Nephron progenitor cell (in vitro differentiated cells): Measurements from ENCODE around the gene NUP54.

ENCODE experiments used
- DNase-seq: peaks from one replicate; pipeline ENCODE4 v3.0.0; 2021
- H3K27ac Mint-ChIP-seq: 2 replicates; pipeline ENCODE4 v1.8.0; 2021; ENCODE audit warnings: mild to moderate bottlenecking, moderate library complexity, mixed read lengths
- H3K27me3 Mint-ChIP-seq: 2 replicates; pipeline ENCODE4 v1.8.0; 2021; ENCODE audit warnings: mild to moderate bottlenecking, low read depth, mixed read lengths; ENCODE audit not compliant: poor library complexity
- H3K36me3 Mint-ChIP-seq: 2 replicates; pipeline ENCODE4 v1.8.0; 2021; ENCODE audit warnings: low read depth, mixed read lengths
- H3K4me1 Mint-ChIP-seq: 2 replicates; pipeline ENCODE4 v1.8.0; 2021; ENCODE audit warnings: mixed read lengths
- H3K4me3 Mint-ChIP-seq: 2 replicates; pipeline ENCODE4 v1.8.0; 2021; ENCODE audit warnings: mild to moderate bottlenecking, moderate library complexity, mixed read lengths
- H3K9me3 Mint-ChIP-seq: 2 replicates; pipeline ENCODE4 v1.8.0; 2021; ENCODE audit warnings: mild to moderate bottlenecking, moderate library complexity, mixed read lengths
- TF ChIP-seq, protein P1 (sequence below): fragments of 200-600 bp; sonication (generic); IDR thresholded peaks from 2 replicates; pipeline ENCODE4 v1.5.0; 2021; ENCODE audit warnings: antibody characterized with exemption

NUP54 gene

DNA sequence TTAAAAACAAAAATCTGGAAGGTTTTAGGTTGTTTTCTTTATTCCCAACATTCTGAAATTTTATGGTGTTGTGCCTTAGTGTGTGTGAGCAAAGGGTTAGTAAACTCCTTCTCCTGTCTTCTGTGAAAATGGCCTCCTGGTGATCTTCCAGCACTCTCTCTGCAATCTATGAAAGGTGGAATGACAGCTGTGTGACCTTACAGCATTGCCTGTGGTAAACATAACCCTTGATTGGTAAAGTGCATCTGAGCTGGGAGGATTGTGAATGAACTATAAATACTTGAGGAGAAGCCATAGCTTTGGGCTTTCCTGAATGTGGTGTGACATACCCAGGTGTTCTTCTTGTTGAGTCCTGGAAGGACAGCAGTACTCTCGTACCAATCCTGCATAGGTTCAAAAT is 63.7 kb downstream of the NUP54 start:
- DNase-seq, result no peak
- Mint-ChIP-seq H3K27me3 (peaks cover 5% of the 10 kb centered on the region), H3K4me1 (peaks cover 7% of the 10 kb centered on the region), H3K36me3 (no peaks in the 10 kb centered on the region), H3K27ac (no peak overlapping the region), H3K4me3 (no peak overlapping the region), H3K9me3 (no peaks in the 10 kb centered on the region)
- TF ChIP-seq, protein P1, sequence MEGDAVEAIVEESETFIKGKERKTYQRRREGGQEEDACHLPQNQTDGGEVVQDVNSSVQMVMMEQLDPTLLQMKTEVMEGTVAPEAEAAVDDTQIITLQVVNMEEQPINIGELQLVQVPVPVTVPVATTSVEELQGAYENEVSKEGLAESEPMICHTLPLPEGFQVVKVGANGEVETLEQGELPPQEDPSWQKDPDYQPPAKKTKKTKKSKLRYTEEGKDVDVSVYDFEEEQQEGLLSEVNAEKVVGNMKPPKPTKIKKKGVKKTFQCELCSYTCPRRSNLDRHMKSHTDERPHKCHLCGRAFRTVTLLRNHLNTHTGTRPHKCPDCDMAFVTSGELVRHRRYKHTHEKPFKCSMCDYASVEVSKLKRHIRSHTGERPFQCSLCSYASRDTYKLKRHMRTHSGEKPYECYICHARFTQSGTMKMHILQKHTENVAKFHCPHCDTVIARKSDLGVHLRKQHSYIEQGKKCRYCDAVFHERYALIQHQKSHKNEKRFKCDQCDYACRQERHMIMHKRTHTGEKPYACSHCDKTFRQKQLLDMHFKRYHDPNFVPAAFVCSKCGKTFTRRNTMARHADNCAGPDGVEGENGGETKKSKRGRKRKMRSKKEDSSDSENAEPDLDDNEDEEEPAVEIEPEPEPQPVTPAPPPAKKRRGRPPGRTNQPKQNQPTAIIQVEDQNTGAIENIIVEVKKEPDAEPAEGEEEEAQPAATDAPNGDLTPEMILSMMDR, result no peak

DNA sequence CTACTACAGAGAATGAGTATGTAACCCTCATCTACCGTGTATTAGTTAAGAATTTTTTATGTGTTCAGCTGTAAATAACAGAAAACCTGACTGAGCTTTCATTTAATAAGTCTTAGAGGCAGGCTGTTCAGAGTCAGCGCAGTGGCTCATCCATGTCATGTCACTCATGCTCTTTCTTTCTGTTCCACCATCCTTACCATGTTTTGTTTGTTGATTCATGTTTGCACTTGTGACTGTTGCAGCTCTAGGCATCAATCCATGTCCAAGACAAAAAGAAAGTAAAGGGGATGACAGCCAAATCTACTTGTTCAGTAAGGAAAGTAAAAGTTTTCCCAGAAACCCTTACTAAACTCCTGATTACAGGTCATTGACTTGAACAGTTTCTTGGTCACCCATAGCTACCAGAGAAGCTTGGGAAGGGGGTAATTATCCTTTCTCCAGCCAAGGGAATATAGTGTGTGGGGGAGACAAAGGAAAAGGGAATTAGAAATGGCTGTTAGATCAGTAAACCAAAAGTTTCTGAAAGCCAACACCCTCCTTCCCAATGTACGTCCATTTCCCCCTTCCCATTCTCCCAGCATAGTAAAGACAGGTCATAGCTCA is 64.7 kb downstream of the NUP54 start:
- H3K4me3 Mint-ChIP-seq, result no peak overlapping the region
- H3K36me3 Mint-ChIP-seq, result no peaks in the 10 kb centered on the region
- DNase-seq, result no peak
- no peaks in the 10 kb centered on the region for H3K9me3 Mint-ChIP-seq
- peaks cover 8% of the 10 kb centered on the region for H3K27me3 Mint-ChIP-seq
- TF ChIP-seq, protein P1, result no peak
- H3K4me1 Mint-ChIP-seq, result peaks cover 7% of the 10 kb centered on the region
- no peak overlapping the region for H3K27ac Mint-ChIP-seq

DNA sequence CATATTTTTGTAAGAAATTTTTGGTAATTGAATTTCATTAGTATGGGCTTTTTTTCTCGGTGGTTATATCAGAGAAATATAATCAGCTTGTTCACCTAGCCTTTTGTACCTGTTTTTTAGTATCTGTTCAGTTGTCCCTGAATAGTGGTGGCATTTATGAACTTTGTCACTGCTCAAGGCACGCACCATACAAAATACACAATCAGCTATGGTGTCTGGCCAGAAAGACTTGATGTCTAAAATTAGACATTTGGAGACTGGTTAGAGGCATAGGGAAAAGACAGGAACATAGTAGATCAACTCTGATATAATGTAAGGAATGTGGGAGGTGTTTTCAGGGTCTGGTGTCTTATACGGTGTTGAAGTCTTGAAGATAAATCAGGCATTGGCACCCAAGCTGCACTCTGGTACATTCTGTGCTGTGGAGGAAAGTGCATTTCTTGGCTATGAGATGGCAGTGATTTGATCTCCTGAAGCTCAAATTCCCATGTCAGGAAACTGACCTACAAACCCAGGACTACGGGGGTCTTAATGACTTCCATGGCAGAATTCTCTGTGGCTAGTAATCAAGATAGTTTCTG is 70.1 kb downstream of the NUP54 start:
- H3K27me3 Mint-ChIP-seq, result peaks cover 4% of the 10 kb centered on the region
- H3K4me3 Mint-ChIP-seq, result no peak overlapping the region
- no peaks in the 10 kb centered on the region for H3K4me1 Mint-ChIP-seq
- H3K9me3 Mint-ChIP-seq, result no peaks in the 10 kb centered on the region
- no peak for DNase-seq
- H3K36me3 Mint-ChIP-seq, result no peaks in the 10 kb centered on the region
- H3K27ac Mint-ChIP-seq, result no peak overlapping the region
- TF ChIP-seq, protein P1, result no peak

DNA sequence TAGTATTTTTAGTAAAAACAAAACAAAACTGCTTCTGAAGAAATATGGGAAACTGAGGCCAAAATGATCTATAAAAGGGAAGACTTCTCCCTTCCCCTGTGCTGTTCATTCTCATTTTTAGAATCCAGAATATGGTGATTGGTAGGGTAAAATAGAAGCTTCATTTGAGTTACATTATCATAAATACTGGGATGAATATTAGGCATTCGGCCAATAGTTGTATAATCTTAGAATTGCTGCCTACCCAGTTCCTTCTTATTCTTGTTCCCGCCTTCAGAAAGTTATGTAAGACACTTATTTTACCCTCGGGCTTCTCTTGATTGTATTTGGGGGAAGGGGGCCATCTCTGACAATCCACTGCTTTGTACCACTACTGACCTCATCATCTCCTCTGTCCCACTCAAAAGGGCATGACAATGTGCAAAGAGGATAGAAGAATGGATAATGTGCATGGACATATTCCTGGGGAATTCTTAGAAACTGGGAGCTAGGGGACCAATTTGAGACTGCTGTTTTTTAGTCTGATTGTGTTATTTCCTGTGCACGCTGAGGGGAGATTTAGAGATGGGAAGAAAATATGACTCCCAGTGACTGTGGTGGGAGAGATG is 73.1 kb downstream of the NUP54 start:
- H3K4me3 Mint-ChIP-seq, result no peak overlapping the region
- no peaks in the 10 kb centered on the region for H3K9me3 Mint-ChIP-seq
- peaks cover 4% of the 10 kb centered on the region for H3K27me3 Mint-ChIP-seq
- no peak for DNase-seq
- TF ChIP-seq, protein P1, result no peak
- no peaks in the 10 kb centered on the region for H3K36me3 Mint-ChIP-seq
- H3K4me1 Mint-ChIP-seq, result no peaks in the 10 kb centered on the region
- H3K27ac Mint-ChIP-seq, result no peak overlapping the region

DNA sequence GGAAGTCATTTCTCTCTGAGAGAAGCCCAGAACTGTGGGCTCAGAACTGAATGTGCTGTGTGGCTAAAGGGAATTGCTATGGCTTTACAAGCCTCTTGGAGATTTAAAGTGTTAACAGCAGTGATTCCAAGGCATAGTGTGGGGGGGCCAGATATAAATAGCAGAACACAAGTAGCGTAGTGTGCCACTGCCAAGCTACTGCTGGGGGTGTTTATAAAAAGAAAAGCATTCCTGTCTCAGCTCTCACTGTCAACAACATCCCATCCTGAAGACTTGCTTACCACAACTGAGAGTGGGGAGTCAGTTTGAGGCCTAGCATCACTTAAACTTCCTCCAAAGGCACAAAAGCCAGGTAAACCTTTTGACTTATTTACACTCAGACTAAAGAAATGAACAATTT is 73.7 kb downstream of the NUP54 start, which contains the start of gene ART3:
ART3 (plus strand) TSS at position 242 of the 400 bp plus-strand sequence. CDS start 1,181 bp downstream, outside the sequence.
- H3K27me3 Mint-ChIP-seq, result peaks cover 4% of the 10 kb centered on the region

More for the DNA sequence above, 73.7 kb downstream of the NUP54 start, which contains the start of gene ART3:
- Mint-ChIP-seq H3K4me3 (no peak within 1 kb of the TSS), H3K36me3 (no peaks in the 10 kb centered on the region), H3K4me1 (no peaks in the 10 kb centered on the region), H3K9me3 (no peaks in the 10 kb centered on the region), H3K27ac (no peak within 1 kb of the TSS)
- TF ChIP-seq, protein P1, result no peak
- no peak for DNase-seq
